ENCODE data around the gene GLIPR1L2.

GLIPR1L2 gene

GRCh38 chr12:75471902-75472890 lies 81.3 kb downstream of the GLIPR1L2 start:
- in situ Hi-C loops (cut with MboI; ENCODE audit: low sequenced_read_pairs, unreplicated experiment), result no loop called here
- no peak for TF ChIP-seq CTCF (IDR thresholded peaks at IDR 0.05; ENCODE audit: borderline replicate concordance, control extremely low read depth, extremely low read depth, insufficient read depth, missing control alignments)
- DNase-seq (ENCODE audit: low spot score), result no peak

GRCh38 chr12:75474116-75474515 lies 83.2 kb downstream of the GLIPR1L2 start:
- no peak for TF ChIP-seq CTCF (IDR thresholded peaks at IDR 0.05; ENCODE audit: borderline replicate concordance, control extremely low read depth, extremely low read depth, insufficient read depth, missing control alignments)
- in situ Hi-C loops (cut with MboI; ENCODE audit: low sequenced_read_pairs, unreplicated experiment), result no loop called here
- no peak for DNase-seq (ENCODE audit: low spot score)

DNA sequence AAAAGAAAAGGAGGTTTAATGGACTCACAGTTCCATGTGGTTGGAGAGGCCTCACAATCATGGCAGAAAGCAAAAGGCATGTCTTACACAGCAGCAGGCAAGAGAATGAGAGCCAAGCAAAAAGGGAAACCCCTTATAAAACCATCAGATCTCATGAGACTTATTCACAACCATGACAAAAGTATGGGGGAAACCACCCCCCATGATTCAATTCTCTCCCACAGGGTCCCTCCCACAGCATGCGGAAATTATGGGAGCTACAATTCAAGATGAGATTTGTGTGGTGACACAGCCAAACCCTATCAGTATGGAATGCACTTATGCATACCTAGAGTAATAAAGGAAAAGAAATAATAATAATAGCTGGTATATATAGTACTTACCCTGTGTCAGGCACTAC lies 85.2 kb downstream of the GLIPR1L2 start:
- no peak for DNase-seq (ENCODE audit: low spot score)
- in situ Hi-C loops (cut with MboI; ENCODE audit: low sequenced_read_pairs, unreplicated experiment), result no loop called here
- TF ChIP-seq CTCF (IDR thresholded peaks at IDR 0.05; ENCODE audit: borderline replicate concordance, control extremely low read depth, extremely low read depth, insufficient read depth, missing control alignments), result no peak

DNA sequence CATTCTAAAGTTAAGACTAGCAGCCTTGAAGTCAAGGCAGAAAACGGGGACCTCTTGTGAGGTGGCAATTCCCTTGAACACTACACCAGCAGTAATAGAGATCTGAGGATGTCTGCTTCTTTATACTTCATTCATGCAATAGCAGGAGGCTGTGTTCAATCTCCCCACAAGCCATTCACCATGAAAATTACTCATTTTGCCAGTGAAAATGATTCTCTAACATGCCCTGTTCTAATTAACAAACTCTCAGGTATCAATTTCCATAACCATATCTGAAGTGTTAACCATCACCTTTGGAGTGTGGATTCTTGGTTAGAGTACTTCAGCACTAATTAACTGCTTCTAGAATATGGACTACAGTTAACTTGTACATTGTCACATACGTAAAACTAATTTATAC lies 86.2 kb downstream of the GLIPR1L2 start:
- in situ Hi-C loops (cut with MboI; ENCODE audit: low sequenced_read_pairs, unreplicated experiment), result no loop called here

GRCh38 chr12:75478116-75478794 lies 87.4 kb downstream of the GLIPR1L2 start:
- peak; percentile 28 for DNase-seq (ENCODE audit: low spot score)
- in situ Hi-C loops (cut with MboI; ENCODE audit: low sequenced_read_pairs, unreplicated experiment), result no loop called here
- TF ChIP-seq CTCF (IDR thresholded peaks at IDR 0.05; ENCODE audit: borderline replicate concordance, control extremely low read depth, extremely low read depth, insufficient read depth, missing control alignments), result no peak

More for the DNA sequence above, 86.2 kb downstream of the GLIPR1L2 start:
- TF ChIP-seq CTCF (IDR thresholded peaks at IDR 0.05; ENCODE audit: borderline replicate concordance, control extremely low read depth, extremely low read depth, insufficient read depth, missing control alignments), result no peak
- DNase-seq (ENCODE audit: low spot score), result no peak

GRCh38 chr12:75479963-75480461 lies 89.1 kb downstream of the GLIPR1L2 start:
- in situ Hi-C loops (cut with MboI; ENCODE audit: low sequenced_read_pairs, unreplicated experiment), result loop anchor here (10.0 kb wide), 1 partner anchor 145 kb away; the partner anchor contains the start of genes CAPS2 and GLIPR1L1
- no peak for TF ChIP-seq CTCF (IDR thresholded peaks at IDR 0.05; ENCODE audit: borderline replicate concordance, control extremely low read depth, extremely low read depth, insufficient read depth, missing control alignments)
- no peak for DNase-seq (ENCODE audit: low spot score)
